C4-2B (cell line): Measurements from ENCODE around the gene FSTL4.

Source experiments
- CTCF ChIP-seq: fragments of 450-650 bp; conservative IDR thresholded peaks from 2 replicates; pipeline ENCODE4 v1.5.1; 2017; ENCODE audit warnings: mild to moderate bottlenecking
- ZFX ChIP-seq: fragments of 450-650 bp; IDR thresholded peaks from 2 replicates; pipeline ENCODE4 v1.6.1; 2017

- TF ChIP-seq CTCF: no peak
- TF ChIP-seq ZFX: no peak
Observed at GRCh38 chr5:133611357-133612248, 738 bp downstream of the FSTL4 start.
